Spleen (tissue), 11 donors: ENCODE measurements around the gene CHST13. TPM values are rescaled to one million over a fixed set of nuclear protein-coding genes. Genes with fewer than 3 reads are reported as not detected.

ENCODE experiments used
- DNase-seq: peaks from one replicate; pipeline ENCODE4 v3.0.0-alpha.2; 2020
- H3K27ac ChIP-seq, 8 donors: fragments of 200-600 bp; sonication (generic) in 7 of 8; 1 replicate in 4 of 8; 2 replicates in 4 of 8; pipeline versions ENCODE4 v1.5.0 to v1.8.0; 2016 to 2021; ENCODE audit warnings: inconsistent platforms in 4 of 8, mild to moderate bottlenecking in 4 of 8, moderate library complexity in 1 of 8
- H3K27me3 ChIP-seq, 7 donors: fragments of 200-600 bp; sonication (generic) in 6 of 7; replicated peaks in 1 of 7; 1 replicate in 4 of 7; 2 replicates in 3 of 7; pipeline versions ENCODE4 v1.5.0 to v1.8.0; 2016 to 2021; ENCODE audit warnings: inconsistent platforms in 3 of 7, mild to moderate bottlenecking in 1 of 7
- H3K36me3 ChIP-seq, 6 donors: fragments of 200-600 bp; sonication (generic) in 5 of 6; 1 replicate in 4 of 6; 2 replicates in 2 of 6; pipeline versions ENCODE4 v1.5.0 to v1.8.0; 2016 to 2021; ENCODE audit warnings: inconsistent platforms in 2 of 6
- H3K4me1 ChIP-seq, 6 donors: fragments of 200-600 bp; sonication (generic) in 5 of 6; 1 replicate in 3 of 6; 2 replicates in 3 of 6; pipeline versions ENCODE4 v1.5.0 to v1.8.0; 2016 to 2021; ENCODE audit warnings: inconsistent platforms in 3 of 6
- H3K4me3 ChIP-seq, 8 donors: fragments of 200-600 bp; sonication (generic) in 7 of 8; 1 replicate in 4 of 8; 2 replicates in 4 of 8; pipeline versions ENCODE4 v1.5.0 to v1.8.0; 2016 to 2021; ENCODE audit warnings: inconsistent platforms in 4 of 8, mild to moderate bottlenecking in 4 of 8, moderate library complexity in 2 of 8
- H3K9me3 ChIP-seq, 8 donors: fragments of 200-600 bp; sonication (generic) in 7 of 8; 1 replicate in 4 of 8; 2 replicates in 4 of 8; pipeline versions ENCODE4 v1.5.0 to v1.8.0; 2016 to 2021; ENCODE audit warnings: inconsistent platforms in 4 of 8
- CTCF ChIP-seq, 11 experiments: fragments of 200-600 bp in 7 of 11; fragments of 450-650 bp in 4 of 11; sonication (generic) in 4 of 11; IDR thresholded peaks in 8 of 11; conservative IDR thresholded peaks in 3 of 11; 1 replicate in 7 of 11; 2 replicates in 4 of 11; pipeline versions ENCODE4 v1.4.0 to v1.8.0; 2016 to 2021; ENCODE audit warnings: antibody characterized with exemption in 11 of 11, inconsistent platforms in 4 of 11, mild to moderate bottlenecking in 1 of 11
- POLR2A ChIP-seq, 3 donors: fragments of 450-650 bp; IDR thresholded peaks; one replicate each; pipeline ENCODE4 v1.5.1; 2017; ENCODE audit warnings: antibody characterized with exemption in 3 of 3, mild to moderate bottlenecking in 1 of 3
- POLR2AphosphoS5 ChIP-seq, 3 donors: sonication (generic); formaldehyde crosslinking; IDR thresholded peaks; one replicate each; pipeline ENCODE4 v1.5.1; 2017; ENCODE audit warnings: antibody characterized with exemption in 3 of 3
- WGBS, 5 donors: extraction: QIAGEN DNeasy Blood & Tissue Kit in 3 of 5; methylation state at CpG; one replicate each; pipeline versions ENCODE4 v1.1.5 to v1.1.7; 2013 to 2018; 5-methylcytosine and 5-hydroxymethylcytosine counted together
- intact Hi-C: fragments of 100-400 bp; cut with DNase I; formaldehyde crosslinking; loops from one replicate; pipeline ENCODE4 v1.15.0; 2023; ENCODE audit warnings: low total_unique reads
- polyA plus RNA-seq, 3 donors: library from polyadenylated mRNA; stranded (reverse); fragments of 200-250 nt; gene quantifications; one replicate each; pipeline ENCODE4 v1.2.1, GENCODE V29; 2013
- total RNA-seq, 7 donors: library from RNA; depleted of rRNA in 3 of 7; stranded (reverse); fragments of >200 nt in 3 of 7; fragmentation: NEBNext Ultra II Directional in 4 of 7; extraction: Animal tissue kit (Norgen Biotek cat#: 25700) in 4 of 7; gene quantifications; one replicate each; pipeline versions ENCODE4 v1.1.0 to v1.2.1, GENCODE V29; 2016 to 2021
- donor health status: healthy with polysubstance abuse.
- donor health status: DM: no; HTN: no; CAD: no; lungs with moderate emphysema.
- donor health status: DM: no; HTN: no; CAD: no.
- donor health status: Bipolar disorder and iron deficiency.
- donor health status: healthy.
- donor health status: DM: no; HTN: no; CAD: no.
- donor health status: DM: yes; HTN: yes; CAD: no.

Gene CHST13
- total and polyA plus RNA-seq, 10 donors = 0.26 to 11.2 (median 2.9) TPM

DNA sequence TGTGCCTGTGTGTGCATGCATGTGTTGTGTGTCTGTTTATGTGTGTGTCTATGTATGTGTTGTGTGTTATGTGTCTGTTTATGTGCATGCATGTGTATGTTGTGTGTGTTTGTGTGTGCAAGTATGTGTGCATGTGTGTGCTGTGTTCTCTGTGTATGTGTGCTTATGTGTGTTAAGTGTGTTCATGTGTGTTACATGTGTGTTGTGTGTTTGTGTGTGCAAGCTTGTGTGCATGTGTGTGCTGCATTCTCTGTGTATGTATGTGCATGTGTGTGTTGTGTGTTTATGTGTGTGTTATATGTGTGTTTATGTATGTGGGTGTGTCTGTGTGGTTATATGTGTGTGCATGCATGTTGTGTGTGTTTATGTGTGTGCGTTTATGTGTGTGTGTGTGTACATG lies 21.3 kb upstream of the CHST13 start:
- intact Hi-C loops = no loop called here

DNA sequence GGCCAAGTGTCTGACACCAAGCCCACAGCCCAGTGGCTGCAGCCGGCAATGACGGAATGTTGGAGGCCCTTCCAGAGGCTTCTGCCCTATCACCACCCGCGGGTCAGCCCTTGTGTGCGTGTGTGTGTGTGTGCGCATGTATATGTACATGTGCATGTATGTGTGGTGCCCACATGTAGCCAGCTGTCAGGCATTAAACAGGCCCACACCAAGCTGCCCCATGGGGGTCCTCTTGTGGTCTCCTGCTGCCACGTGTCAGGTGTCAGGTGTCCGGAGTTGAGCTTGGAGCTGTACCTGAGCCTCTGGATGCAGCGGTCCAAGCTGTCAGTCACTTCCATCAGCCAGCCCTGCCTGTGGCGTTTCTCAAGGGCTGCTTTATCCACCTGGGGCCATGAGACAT lies 20.3 kb upstream of the CHST13 start:
- TF ChIP-seq POLR2AphosphoS5 (IDR thresholded peaks at IDR 0.05) (no peak), CTCF (IDR thresholded peaks at IDR 0.05 in 8 of 11, conservative IDR thresholded peaks at IDR 0.05 in 3 of 11) (no peak), POLR2A (IDR thresholded peaks at IDR 0.05) (no peak)

More for the DNA sequence above, 21.3 kb upstream of the CHST13 start:
- Histone ChIP-seq H3K4me1 (no peaks in the 10 kb centered on the region), H3K36me3 (no peaks in the 10 kb centered on the region), H3K9me3 (no peaks in the 10 kb centered on the region), H3K27me3 (peaks cover 0 to 10% (median 0%) of the 10 kb centered on the region in 7 donors), H3K4me3 (no peak overlapping the region), H3K27ac (no peak overlapping the region)
- no peak for TF ChIP-seq CTCF (IDR thresholded peaks at IDR 0.05 in 8 of 11, conservative IDR thresholded peaks at IDR 0.05 in 3 of 11)
- TF ChIP-seq POLR2AphosphoS5 (IDR thresholded peaks at IDR 0.05) = no peak
- TF ChIP-seq POLR2A (IDR thresholded peaks at IDR 0.05) = no peak
- 87 to 97% (median 95%) methylated on average over 1 of the region's 1 CpG for WGBS, 5 donors
- DNase-seq = no peak

GRCh38 chr3:126507886-126508285 lies 16.1 kb upstream of the CHST13 start:
- 76 to 92% (median 87%) methylated on average over 9 of the region's 9 CpGs for WGBS, 5 donors
- no peaks in the 10 kb centered on the region for H3K9me3 ChIP-seq
- H3K27ac ChIP-seq = no peak overlapping the region
- DNase-seq = peak; percentile 44
- no peaks in the 10 kb centered on the region for H3K4me1 ChIP-seq
- TF ChIP-seq POLR2A (IDR thresholded peaks at IDR 0.05) (no peak), CTCF (IDR thresholded peaks at IDR 0.05 in 8 of 11, conservative IDR thresholded peaks at IDR 0.05 in 3 of 11) (no peak), POLR2AphosphoS5 (IDR thresholded peaks at IDR 0.05) (no peak)
- H3K27me3 ChIP-seq = peaks cover 0 to 10% (median 0%) of the 10 kb centered on the region in 7 donors
- intact Hi-C loops = no loop called here
- no peak overlapping the region for H3K4me3 ChIP-seq
- H3K36me3 ChIP-seq = no peaks in the 10 kb centered on the region

More for the DNA sequence above, 20.3 kb upstream of the CHST13 start:
- Histone ChIP-seq H3K9me3 (no peaks in the 10 kb centered on the region), H3K27me3 (peaks cover 0 to 10% (median 0%) of the 10 kb centered on the region in 7 donors), H3K4me1 (no peaks in the 10 kb centered on the region), H3K4me3 (no peak overlapping the region), H3K36me3 (no peaks in the 10 kb centered on the region), H3K27ac (no peak overlapping the region)
- peak; percentile 63 for DNase-seq
- intact Hi-C loops = no loop called here
- 90 to 95% (median 94%) methylated on average over 6 to 10 of the region's 10 CpGs for WGBS, 5 donors

DNA sequence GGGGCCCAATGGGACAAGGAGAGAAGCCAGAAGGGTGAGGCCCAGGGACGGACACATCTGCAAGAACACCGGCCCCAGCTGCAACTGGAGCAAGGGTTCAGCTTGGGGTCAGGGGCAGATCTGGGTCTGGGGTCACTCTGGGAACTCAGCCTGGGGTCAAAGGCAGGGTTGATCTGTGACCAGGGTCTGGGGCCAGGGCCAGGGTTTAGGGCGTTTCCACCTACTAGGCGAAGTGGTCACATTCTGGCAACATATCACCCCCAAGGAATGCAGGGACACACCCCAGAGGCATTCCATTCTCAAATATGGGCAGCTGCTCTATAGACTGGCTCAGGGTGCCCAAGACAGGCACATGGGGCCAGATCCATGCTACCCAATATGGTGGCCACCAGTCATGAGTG lies 15.4 kb upstream of the CHST13 start:
- Histone ChIP-seq H3K27ac (no peak overlapping the region), H3K27me3 (peaks cover 0 to 10% (median 0%) of the 10 kb centered on the region in 7 donors), H3K36me3 (no peaks in the 10 kb centered on the region), H3K9me3 (no peaks in the 10 kb centered on the region), H3K4me1 (no peaks in the 10 kb centered on the region), H3K4me3 (no peak overlapping the region)
- intact Hi-C loops = no loop called here
- DNase-seq = peak; percentile 61
- WGBS, 5 donors = 92 to 98% (median 95%) methylated on average over 3 to 4 of the region's 4 CpGs
- TF ChIP-seq POLR2A (IDR thresholded peaks at IDR 0.05) (no peak), CTCF (IDR thresholded peaks at IDR 0.05 in 8 of 11, conservative IDR thresholded peaks at IDR 0.05 in 3 of 11) (no peak), POLR2AphosphoS5 (IDR thresholded peaks at IDR 0.05) (no peak)
